ENCODE measurements around the gene BEND7.

Gene BEND7

GRCh38 chr10:13449296-13449695 is 79.5 kb downstream of the BEND7 start:
- Histone ChIP-seq H3K4me3 (replicated peaks; ENCODE audit: insufficient read depth, low read length) (no peak overlapping the region), H3K27me3 (ENCODE audit: insufficient read depth, poor library complexity, severe bottlenecking) (no peaks in the 10 kb centered on the region), H3K27ac (replicated peaks) (no peak overlapping the region)
- TF ChIP-seq SPI1 (IDR thresholded peaks at IDR 0.05; ENCODE audit: borderline replicate concordance, low read depth) (no peak), REST (IDR thresholded peaks at IDR 0.05; ENCODE audit: insufficient replicate concordance, low read depth) (no peak), POLR2AphosphoS5 (IDR thresholded peaks at IDR 0.05; ENCODE audit: low read depth) (no peak), GABPA (IDR thresholded peaks at IDR 0.05; ENCODE audit: low read depth) (no peak)
- TF ChIP-seq, protein P1, sequence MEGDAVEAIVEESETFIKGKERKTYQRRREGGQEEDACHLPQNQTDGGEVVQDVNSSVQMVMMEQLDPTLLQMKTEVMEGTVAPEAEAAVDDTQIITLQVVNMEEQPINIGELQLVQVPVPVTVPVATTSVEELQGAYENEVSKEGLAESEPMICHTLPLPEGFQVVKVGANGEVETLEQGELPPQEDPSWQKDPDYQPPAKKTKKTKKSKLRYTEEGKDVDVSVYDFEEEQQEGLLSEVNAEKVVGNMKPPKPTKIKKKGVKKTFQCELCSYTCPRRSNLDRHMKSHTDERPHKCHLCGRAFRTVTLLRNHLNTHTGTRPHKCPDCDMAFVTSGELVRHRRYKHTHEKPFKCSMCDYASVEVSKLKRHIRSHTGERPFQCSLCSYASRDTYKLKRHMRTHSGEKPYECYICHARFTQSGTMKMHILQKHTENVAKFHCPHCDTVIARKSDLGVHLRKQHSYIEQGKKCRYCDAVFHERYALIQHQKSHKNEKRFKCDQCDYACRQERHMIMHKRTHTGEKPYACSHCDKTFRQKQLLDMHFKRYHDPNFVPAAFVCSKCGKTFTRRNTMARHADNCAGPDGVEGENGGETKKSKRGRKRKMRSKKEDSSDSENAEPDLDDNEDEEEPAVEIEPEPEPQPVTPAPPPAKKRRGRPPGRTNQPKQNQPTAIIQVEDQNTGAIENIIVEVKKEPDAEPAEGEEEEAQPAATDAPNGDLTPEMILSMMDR (IDR thresholded peaks at IDR 0.05; ENCODE audit: insufficient read depth, low read length), result no peak
- no peak for DNase-seq (ENCODE audit: low read depth in 1 of 2, low spot score in 1 of 2)

- Histone ChIP-seq H3K27ac (replicated peaks) (no peak overlapping the region), H3K27me3 (ENCODE audit: insufficient read depth, poor library complexity, severe bottlenecking) (no peaks in the 10 kb centered on the region), H3K4me3 (replicated peaks; ENCODE audit: insufficient read depth, low read length) (no peak overlapping the region)
- DNase-seq (ENCODE audit: low read depth in 1 of 2, low spot score in 1 of 2), result no peak
- no peak for TF ChIP-seq GABPA (IDR thresholded peaks at IDR 0.05; ENCODE audit: low read depth)
- no peak for TF ChIP-seq REST (IDR thresholded peaks at IDR 0.05; ENCODE audit: insufficient replicate concordance, low read depth)
- no peak for TF ChIP-seq POLR2AphosphoS5 (IDR thresholded peaks at IDR 0.05; ENCODE audit: low read depth)
- TF ChIP-seq, protein P1 (IDR thresholded peaks at IDR 0.05; ENCODE audit: insufficient read depth, low read length), result no peak
- no peak for TF ChIP-seq SPI1 (IDR thresholded peaks at IDR 0.05; ENCODE audit: borderline replicate concordance, low read depth)
Observed at GRCh38 chr10:13448216-13448615, 80.6 kb downstream of the BEND7 start.

- no peak for DNase-seq (ENCODE audit: low read depth in 1 of 2, low spot score in 1 of 2)
- Histone ChIP-seq H3K27ac (replicated peaks) (no peak overlapping the region), H3K4me3 (replicated peaks; ENCODE audit: insufficient read depth, low read length) (no peak overlapping the region), H3K27me3 (ENCODE audit: insufficient read depth, poor library complexity, severe bottlenecking) (no peaks in the 10 kb centered on the region)
- no peak for TF ChIP-seq GABPA (IDR thresholded peaks at IDR 0.05; ENCODE audit: low read depth)
- TF ChIP-seq, protein P1 (IDR thresholded peaks at IDR 0.05; ENCODE audit: insufficient read depth, low read length), result no peak
- no peak for TF ChIP-seq POLR2AphosphoS5 (IDR thresholded peaks at IDR 0.05; ENCODE audit: low read depth)
- no peak for TF ChIP-seq REST (IDR thresholded peaks at IDR 0.05; ENCODE audit: insufficient replicate concordance, low read depth)
- no peak for TF ChIP-seq SPI1 (IDR thresholded peaks at IDR 0.05; ENCODE audit: borderline replicate concordance, low read depth)
Observed at GRCh38 chr10:13445656-13446400, 83.0 kb downstream of the BEND7 start.
